Lung (tissue), 12 donors: Measurements from ENCODE around the gene FRMPD4. TPM values are rescaled to one million over a fixed set of nuclear protein-coding genes. Genes with fewer than 3 reads are reported as not detected.

Experiments
- ATAC-seq: fragments of 200-7000 bp; cut with Tn5 transposase; one replicate; pipeline ENCODE4 v1.9.1; 2020; ENCODE audit warnings: moderate number of reproducible peaks; ENCODE audit not compliant: insufficient read depth, low FRiP score
- DNase-seq, 3 donors: peaks; one replicate each; pipeline ENCODE4 v3.0.0-alpha.2; 2013 to 2017
- H3K27ac ChIP-seq, 2 donors: one replicate each; pipeline ENCODE4 v1.5.1; 2013; ENCODE audit warnings: mild to moderate bottlenecking in 2 of 2, moderate library complexity in 2 of 2, control low read depth in 1 of 2, inconsistent platforms in 1 of 2, low read depth in 1 of 2, low read length in 1 of 2
- H3K27me3 ChIP-seq, 3 donors: one replicate each; pipeline ENCODE4 v1.5.1; 2013; ENCODE audit warnings: low read length in 2 of 3; ENCODE audit not compliant: control insufficient read depth in 3 of 3, insufficient read depth in 3 of 3
- H3K36me3 ChIP-seq, 4 donors: one replicate each; pipeline ENCODE4 v1.5.1; 2013; ENCODE audit warnings: low read length in 4 of 4, mild to moderate bottlenecking in 1 of 4, moderate library complexity in 1 of 4; ENCODE audit not compliant: control insufficient read depth in 4 of 4, insufficient read depth in 4 of 4
- H3K4me1 ChIP-seq, 5 donors: one replicate each; pipeline ENCODE4 v1.5.1; 2013; ENCODE audit warnings: low read length in 5 of 5, mild to moderate bottlenecking in 2 of 5, moderate library complexity in 1 of 5; ENCODE audit not compliant: control insufficient read depth in 5 of 5, insufficient read depth in 5 of 5
- H3K4me3 ChIP-seq: one replicate; pipeline ENCODE4 v1.5.1; 2013; ENCODE audit warnings: mild to moderate bottlenecking, control low read depth, moderate library complexity
- H3K9ac ChIP-seq, 2 donors: one replicate each; pipeline ENCODE4 v1.5.1; 2013; ENCODE audit warnings: low read length in 2 of 2, control low read depth in 1 of 2; ENCODE audit not compliant: insufficient read depth in 1 of 2
- H3K9me3 ChIP-seq, 4 donors: one replicate each; pipeline ENCODE4 v1.5.1; 2013; ENCODE audit warnings: low read length in 3 of 4, mild to moderate bottlenecking in 1 of 4, moderate library complexity in 1 of 4; ENCODE audit not compliant: control insufficient read depth in 4 of 4, insufficient read depth in 3 of 4
- WGBS, 2 donors: extraction: QIAGEN DNeasy Blood & Tissue Kit; methylation state at CpG; one replicate each; pipeline ENCODE4 v1.1.7; 2013; 5-methylcytosine and 5-hydroxymethylcytosine counted together
- polyA plus RNA-seq, 2 donors: library from polyadenylated mRNA; stranded (reverse); fragments of 200-250 nt; gene quantifications; one replicate each; pipeline ENCODE4 v1.2.1, GENCODE V29; 2013
- total RNA-seq, 2 donors: library from RNA; depleted of rRNA in 1 of 2; stranded (reverse); fragments of >200 nt in 1 of 2; gene quantifications; one replicate each; pipeline ENCODE4 v1.2.1, GENCODE V29; 2014 to 2021
- TF ChIP-seq, protein P1 (sequence below): IDR thresholded peaks from 2 replicates; pipeline ENCODE4 v1.5.1; 2012; ENCODE audit warnings: mild to moderate bottlenecking; ENCODE audit errors: control extremely low read depth, extremely low read depth
- donor health status: control.
- donor health status: control.
- donor health status: Bipolar disorder and iron deficiency.
- donor health status: healthy.
- donor health status: DM: yes; HTN: yes; CAD: no.

Gene FRMPD4
- total and polyA plus RNA-seq, 4 donors: 0.01 to 0.43 (median 0.03) TPM

GRCh38 chrX:12679522-12679921 lies 541.2 kb downstream of the FRMPD4 start:
- no peak for ATAC-seq
- Histone ChIP-seq H3K27me3 (peaks cover 3 to 17% (median 5%) of the 10 kb centered on the region in 3 donors), H3K9me3 (peaks cover 0 to 5% (median 1%) of the 10 kb centered on the region in 4 donors), H3K27ac (no peak overlapping the region), H3K4me1 (no peaks in the 10 kb centered on the region), H3K9ac (no peak overlapping the region), H3K36me3 (no peaks in the 10 kb centered on the region), H3K4me3 (no peak overlapping the region)
- TF ChIP-seq, protein P1, sequence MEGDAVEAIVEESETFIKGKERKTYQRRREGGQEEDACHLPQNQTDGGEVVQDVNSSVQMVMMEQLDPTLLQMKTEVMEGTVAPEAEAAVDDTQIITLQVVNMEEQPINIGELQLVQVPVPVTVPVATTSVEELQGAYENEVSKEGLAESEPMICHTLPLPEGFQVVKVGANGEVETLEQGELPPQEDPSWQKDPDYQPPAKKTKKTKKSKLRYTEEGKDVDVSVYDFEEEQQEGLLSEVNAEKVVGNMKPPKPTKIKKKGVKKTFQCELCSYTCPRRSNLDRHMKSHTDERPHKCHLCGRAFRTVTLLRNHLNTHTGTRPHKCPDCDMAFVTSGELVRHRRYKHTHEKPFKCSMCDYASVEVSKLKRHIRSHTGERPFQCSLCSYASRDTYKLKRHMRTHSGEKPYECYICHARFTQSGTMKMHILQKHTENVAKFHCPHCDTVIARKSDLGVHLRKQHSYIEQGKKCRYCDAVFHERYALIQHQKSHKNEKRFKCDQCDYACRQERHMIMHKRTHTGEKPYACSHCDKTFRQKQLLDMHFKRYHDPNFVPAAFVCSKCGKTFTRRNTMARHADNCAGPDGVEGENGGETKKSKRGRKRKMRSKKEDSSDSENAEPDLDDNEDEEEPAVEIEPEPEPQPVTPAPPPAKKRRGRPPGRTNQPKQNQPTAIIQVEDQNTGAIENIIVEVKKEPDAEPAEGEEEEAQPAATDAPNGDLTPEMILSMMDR: no peak
- WGBS, 2 donors: 87 to 89% methylated on average over 1 of the region's 1 CpG
- DNase-seq: no peak

DNA sequence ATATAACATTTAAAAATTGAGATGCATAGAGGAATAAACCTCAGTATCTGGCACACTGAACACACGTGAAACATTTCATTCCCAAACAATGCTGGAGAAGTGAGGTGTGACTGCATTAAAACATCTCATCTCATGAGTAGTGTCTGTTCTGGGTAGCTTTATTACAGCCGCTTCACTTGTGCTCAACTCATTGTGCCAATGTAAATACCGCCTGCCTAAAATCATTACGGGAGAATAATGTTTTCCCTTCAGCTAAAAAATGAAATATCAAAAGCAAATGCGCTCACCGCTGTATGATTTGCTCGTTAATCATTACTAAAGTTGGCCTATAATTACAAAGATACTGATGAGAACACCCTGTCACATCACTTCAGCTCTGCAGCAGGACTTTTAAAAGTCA lies 542.8 kb downstream of the FRMPD4 start:
- no peak overlapping the region for H3K9ac ChIP-seq
- no peaks in the 10 kb centered on the region for H3K4me1 ChIP-seq
- WGBS, 2 donors: 78 to 81% methylated on average over 7 of the region's 7 CpGs
- no peak overlapping the region for H3K4me3 ChIP-seq
- TF ChIP-seq, protein P1: no peak
- peaks cover 0 to 28% (median 7%) of the 10 kb centered on the region in 3 donors for H3K27me3 ChIP-seq
- peaks cover 0 to 5% (median 1%) of the 10 kb centered on the region in 4 donors for H3K9me3 ChIP-seq
- H3K36me3 ChIP-seq: no peaks in the 10 kb centered on the region
- H3K27ac ChIP-seq: no peak overlapping the region
- DNase-seq (no peak), ATAC-seq (no peak)

- no peaks in the 10 kb centered on the region for H3K36me3 ChIP-seq
- no peak overlapping the region for H3K27ac ChIP-seq
- ATAC-seq (no peak), DNase-seq (no peak)
- 38 to 73% methylated on average over 2 of the region's 2 CpGs for WGBS, 2 donors
- no peaks in the 10 kb centered on the region for H3K9me3 ChIP-seq
- no peaks in the 10 kb centered on the region for H3K4me1 ChIP-seq
- no peak overlapping the region for H3K4me3 ChIP-seq
- TF ChIP-seq, protein P1: no peak
- H3K27me3 ChIP-seq: peaks cover 4 to 34% (median 19%) of the 10 kb centered on the region in 3 donors
- H3K9ac ChIP-seq: no peak overlapping the region
Observed at GRCh38 chrX:12685541-12685940, 547.3 kb downstream of the FRMPD4 start.

- DNase-seq (no peak), ATAC-seq (no peak)
- Histone ChIP-seq H3K4me3 (no peak overlapping the region), H3K36me3 (no peaks in the 10 kb centered on the region), H3K27me3 (peaks cover 4 to 34% (median 21%) of the 10 kb centered on the region in 3 donors), H3K9ac (no peak overlapping the region), H3K27ac (no peak overlapping the region), H3K4me1 (no peaks in the 10 kb centered on the region), H3K9me3 (no peaks in the 10 kb centered on the region)
- TF ChIP-seq, protein P1: no peak
Observed at GRCh38 chrX:12686331-12686730, 548.1 kb downstream of the FRMPD4 start.
